H9 (cell line): ENCODE results near the gene HTRA1. TPM values are rescaled to one million over a fixed set of nuclear protein-coding genes. Genes with fewer than 3 reads are reported as not detected.

Experiments used
- DNase-seq: peaks from one replicate; pipeline ENCODE4 v3.0.0-alpha.2; 2017
- H2AFZ ChIP-seq: one replicate; pipeline ENCODE4 v1.6.1; 2013; ENCODE audit warnings: mild to moderate bottlenecking, low read length, control low read depth, moderate library complexity
- H2AK5ac ChIP-seq: 2 replicates; pipeline ENCODE4 v1.6.1; 2013; ENCODE audit warnings: low read length, control low read depth, mixed read lengths; ENCODE audit not compliant: insufficient read length
- H2BK120ac ChIP-seq: one replicate; pipeline ENCODE4 v1.6.1; 2013; ENCODE audit warnings: low read depth, mild to moderate bottlenecking, low read length, control low read depth, inconsistent platforms; ENCODE audit not compliant: poor library complexity, severe bottlenecking
- H2BK12ac ChIP-seq: 2 replicates; pipeline ENCODE4 v1.6.1; 2013; ENCODE audit warnings: low read length, control low read depth, mixed read lengths, low read depth; ENCODE audit not compliant: insufficient read length
- H2BK15ac ChIP-seq: 2 replicates; pipeline ENCODE4 v1.6.1; 2013; ENCODE audit warnings: low read depth, low read length, control low read depth
- H2BK20ac ChIP-seq: one replicate; pipeline ENCODE4 v1.6.1; 2013; ENCODE audit warnings: low read depth, mild to moderate bottlenecking, low read length, control low read depth, inconsistent platforms; ENCODE audit not compliant: poor library complexity, severe bottlenecking
- H2BK5ac ChIP-seq: 2 replicates; pipeline ENCODE4 v1.6.1; 2013; ENCODE audit warnings: low read length, control low read depth, mixed read lengths; ENCODE audit not compliant: insufficient read length
- H3K14ac ChIP-seq: 2 replicates; pipeline ENCODE4 v1.6.1; 2013; ENCODE audit warnings: low read length, control low read depth; ENCODE audit not compliant: insufficient read depth
- H3K18ac ChIP-seq: 2 replicates; pipeline ENCODE4 v1.6.1; 2013; ENCODE audit warnings: low read depth, mild to moderate bottlenecking, mixed read lengths, low read length, control low read depth; ENCODE audit not compliant: insufficient read length
- H3K23ac ChIP-seq: 2 replicates; pipeline ENCODE4 v1.6.1; 2013; ENCODE audit warnings: low read length, control low read depth, mixed read lengths, low read depth; ENCODE audit not compliant: insufficient read length
- H3K23me2 ChIP-seq: 2 replicates; pipeline ENCODE4 v1.6.1; 2013; ENCODE audit warnings: low read depth, mild to moderate bottlenecking, mixed read lengths, low read length, control low read depth; ENCODE audit not compliant: insufficient read length, poor library complexity, severe bottlenecking
- H3K27ac ChIP-seq: 2 replicates; pipeline ENCODE4 v1.5.1; 2013; ENCODE audit warnings: low read length, control low read depth, mixed read lengths, low read depth; ENCODE audit not compliant: insufficient read length
- H3K27me3 ChIP-seq: 2 replicates; pipeline ENCODE4 v1.6.1; 2013; ENCODE audit warnings: low read length, control low read depth, inconsistent platforms; ENCODE audit not compliant: insufficient read depth
- H3K4ac ChIP-seq: 2 replicates; pipeline ENCODE4 v1.6.1; 2013; ENCODE audit warnings: low read depth, mild to moderate bottlenecking, control low read depth, inconsistent platforms, low read length, moderate library complexity
- H3K4me1 ChIP-seq: 2 replicates; pipeline ENCODE4 v1.6.1; 2013; ENCODE audit warnings: low read length, control low read depth, inconsistent platforms; ENCODE audit not compliant: insufficient read depth
- H3K4me2 ChIP-seq: 2 replicates; pipeline ENCODE4 v1.6.1; 2013; ENCODE audit warnings: low read length, control low read depth, mixed read lengths; ENCODE audit not compliant: insufficient read length, insufficient read depth
- H3K56ac ChIP-seq: 2 replicates; pipeline ENCODE4 v1.6.1; 2013; ENCODE audit warnings: low read depth, mild to moderate bottlenecking, mixed read lengths, low read length, control low read depth; ENCODE audit not compliant: insufficient read length
- H3K79me1 ChIP-seq: 2 replicates; pipeline ENCODE4 v1.6.1; 2013; ENCODE audit warnings: low read depth, mild to moderate bottlenecking, moderate library complexity, low read length, control low read depth, inconsistent platforms; ENCODE audit not compliant: insufficient read depth, poor library complexity, severe bottlenecking
- H3K79me2 ChIP-seq: 2 replicates; pipeline ENCODE4 v1.6.1; 2013; ENCODE audit warnings: low read length, control low read depth, inconsistent platforms; ENCODE audit not compliant: insufficient read depth
- H3K9ac ChIP-seq: 2 replicates; pipeline ENCODE4 v1.6.1; 2013; ENCODE audit warnings: low read length, control low read depth, mixed read lengths; ENCODE audit not compliant: insufficient read length; ENCODE audit errors: extremely low read depth
- H3K9me3 ChIP-seq: one replicate; pipeline ENCODE4 v1.6.1; 2013; ENCODE audit warnings: low read depth, low read length, inconsistent platforms; ENCODE audit not compliant: control insufficient read depth
- H3T11ph ChIP-seq: one replicate; pipeline ENCODE4 v1.6.1; 2013; ENCODE audit warnings: mild to moderate bottlenecking, low read length, control low read depth, inconsistent platforms
- H4K20me1 ChIP-seq: one replicate; pipeline ENCODE4 v1.6.1; 2013; ENCODE audit not compliant: control insufficient read depth, insufficient read length, insufficient read depth
- H4K5ac ChIP-seq: 2 replicates; pipeline ENCODE4 v1.6.1; 2013; ENCODE audit warnings: low read depth, mild to moderate bottlenecking, mixed read lengths, low read length, control low read depth; ENCODE audit not compliant: insufficient read length
- H4K8ac ChIP-seq: replicated peaks from 2 replicates; pipeline ENCODE4 v1.6.1; 2013; ENCODE audit warnings: low read length, control low read depth, mixed read lengths, low read depth; ENCODE audit not compliant: insufficient read length
- H4K91ac ChIP-seq: 2 replicates; pipeline ENCODE4 v1.6.1; 2013; ENCODE audit warnings: low read depth, mild to moderate bottlenecking, moderate library complexity, mixed read lengths, low read length, control low read depth; ENCODE audit not compliant: insufficient read length
- H3K27ac Mint-ChIP-seq, 3 experiments: 2 replicates in 2 of 3; 3 replicates in 1 of 3; pipeline ENCODE4 v1.8.0; 2020 to 2021; ENCODE audit warnings: mixed read lengths in 3 of 3, mild to moderate bottlenecking in 1 of 3, moderate library complexity in 1 of 3
- H3K27me3 Mint-ChIP-seq: 2 replicates; pipeline ENCODE4 v1.8.0; 2021; ENCODE audit warnings: low read depth, mild to moderate bottlenecking, moderate library complexity, mixed read lengths
- H3K36me3 Mint-ChIP-seq, 3 experiments: 2 replicates in 2 of 3; 3 replicates in 1 of 3; pipeline ENCODE4 v1.8.0; 2020 to 2021; ENCODE audit warnings: low read depth in 3 of 3, mixed read lengths in 3 of 3; ENCODE audit not compliant: insufficient read depth in 1 of 3
- H3K4me1 Mint-ChIP-seq, 2 experiments: 2 replicates each; pipeline ENCODE4 v1.8.0; 2020; ENCODE audit warnings: mixed read lengths in 2 of 2
- H3K4me3 Mint-ChIP-seq, 2 experiments: 2 replicates in 1 of 2; 3 replicates in 1 of 2; pipeline ENCODE4 v1.8.0; 2020 to 2021; ENCODE audit warnings: mild to moderate bottlenecking in 2 of 2, mixed read lengths in 2 of 2, moderate library complexity in 1 of 2
- H3K9me3 Mint-ChIP-seq, 2 experiments: 2 replicates in 1 of 2; 3 replicates in 1 of 2; pipeline ENCODE4 v1.8.0; 2020; ENCODE audit warnings: mild to moderate bottlenecking in 2 of 2, mixed read lengths in 2 of 2, moderate library complexity in 1 of 2
- WGBS: extraction: QIAGEN DNeasy Blood & Tissue Kit; methylation state at CpG from one replicate; pipeline ENCODE4 v1.1.7; 2013; ENCODE audit warnings: missing lambda C conversion rate, low lambda C conversion rate, mixed read lengths; ENCODE audit not compliant: insufficient read length; ENCODE audit errors: extremely low coverage; 5-methylcytosine and 5-hydroxymethylcytosine counted together
- total RNA-seq: library from RNA; stranded (reverse); gene quantifications from 2 replicates; pipeline ENCODE4 v1.2.1, GENCODE V29; 2021
- TF ChIP-seq, protein P1 (sequence below): fragments of 200-600 bp; sonication (generic); conservative IDR thresholded peaks from 3 replicates; pipeline ENCODE4 v1.8.0; 2021; ENCODE audit warnings: antibody characterized with exemption, mild to moderate bottlenecking

The HTRA1 gene
- total RNA-seq, 1 experiment from 2014 or later, result 11.1 TPM

DNA sequence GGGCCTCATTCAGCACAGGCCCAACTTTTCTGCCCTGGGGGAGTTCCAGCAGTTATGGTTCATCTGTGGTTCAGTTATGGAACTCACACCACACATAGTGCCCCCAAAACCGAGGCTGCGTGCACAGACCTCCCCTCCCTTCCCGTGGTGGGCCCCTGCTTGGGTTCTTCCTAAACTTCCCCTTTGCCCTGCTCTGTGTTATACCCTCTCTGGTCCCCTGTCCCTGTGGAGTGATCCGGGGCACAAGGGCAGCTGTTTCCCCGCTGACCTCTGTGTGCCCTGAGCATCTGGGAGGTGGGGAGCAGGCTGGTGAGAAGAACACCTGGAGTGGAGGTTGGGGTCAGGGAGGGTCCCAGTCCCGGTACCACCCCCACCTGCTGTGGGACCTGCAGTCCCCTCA is 39.4 kb downstream of the HTRA1 start:
- Histone ChIP-seq H3K79me1 (no peaks in the 10 kb centered on the region), H3K4me1 (no peaks in the 10 kb centered on the region), H3K4ac (no peak overlapping the region), H3K56ac (no peak overlapping the region), H4K5ac (no peak overlapping the region), H3K27me3 (no peaks in the 10 kb centered on the region), H3K18ac (no peak overlapping the region), H4K8ac (no peak overlapping the region), H2BK20ac (no peak overlapping the region), H4K91ac (no peak overlapping the region), H2AFZ (no peak overlapping the region), H3K79me2 (no peaks in the 10 kb centered on the region), H2BK12ac (no peak overlapping the region), H3K9me3 (no peaks in the 10 kb centered on the region), H3K9ac (no peak overlapping the region), H2BK120ac (no peak overlapping the region), H2AK5ac (no peak overlapping the region), H2BK15ac (no peak overlapping the region), H3K23ac (no peak overlapping the region), H4K20me1 (no peaks in the 10 kb centered on the region), H3K27ac (no peak overlapping the region), H2BK5ac (no peak overlapping the region), H3K14ac (no peak overlapping the region; the same call in 1 of the 2 replicates), H3K4me2 (no peak overlapping the region), H3T11ph (no peak overlapping the region), H3K23me2 (no peaks in the 10 kb centered on the region)
- TF ChIP-seq, protein P1, sequence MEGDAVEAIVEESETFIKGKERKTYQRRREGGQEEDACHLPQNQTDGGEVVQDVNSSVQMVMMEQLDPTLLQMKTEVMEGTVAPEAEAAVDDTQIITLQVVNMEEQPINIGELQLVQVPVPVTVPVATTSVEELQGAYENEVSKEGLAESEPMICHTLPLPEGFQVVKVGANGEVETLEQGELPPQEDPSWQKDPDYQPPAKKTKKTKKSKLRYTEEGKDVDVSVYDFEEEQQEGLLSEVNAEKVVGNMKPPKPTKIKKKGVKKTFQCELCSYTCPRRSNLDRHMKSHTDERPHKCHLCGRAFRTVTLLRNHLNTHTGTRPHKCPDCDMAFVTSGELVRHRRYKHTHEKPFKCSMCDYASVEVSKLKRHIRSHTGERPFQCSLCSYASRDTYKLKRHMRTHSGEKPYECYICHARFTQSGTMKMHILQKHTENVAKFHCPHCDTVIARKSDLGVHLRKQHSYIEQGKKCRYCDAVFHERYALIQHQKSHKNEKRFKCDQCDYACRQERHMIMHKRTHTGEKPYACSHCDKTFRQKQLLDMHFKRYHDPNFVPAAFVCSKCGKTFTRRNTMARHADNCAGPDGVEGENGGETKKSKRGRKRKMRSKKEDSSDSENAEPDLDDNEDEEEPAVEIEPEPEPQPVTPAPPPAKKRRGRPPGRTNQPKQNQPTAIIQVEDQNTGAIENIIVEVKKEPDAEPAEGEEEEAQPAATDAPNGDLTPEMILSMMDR, result no peak
- Mint-ChIP-seq H3K27ac (no peak overlapping the region; a peak in 2 of 7 replicates), H3K4me3 (no peak overlapping the region), H3K4me1 (peaks cover 0 to 3% of the 10 kb centered on the region in 2 experiments; a peak in 2 of 4 replicates), H3K36me3 (peaks cover 0 to 1% (median 0%) of the 10 kb centered on the region in 3 experiments; a peak in 1 of 7 replicates), H3K9me3 (no peaks in the 10 kb centered on the region), H3K27me3 (peaks cover 2% of the 10 kb centered on the region; the same call in 1 of the 2 replicates)
- WGBS, result no CpG with 5 or more reads among the region's 6 CpGs
- no peak for DNase-seq
